GM23338 (cell line): ENCODE results near the gene CERK. TPM values are rescaled to one million over a fixed set of nuclear protein-coding genes. Genes with fewer than 3 reads are reported as not detected.

Experiments used
- ATAC-seq: fragments of 200-7000 bp; cut with Tn5 transposase; 3 replicates; pipeline ENCODE4 v1.9.1; 2020
- DNase-seq: peaks from one replicate; pipeline ENCODE4 v3.0.0-alpha.2; 2015; ENCODE audit warnings: low spot score
- H2AFZ ChIP-seq: fragments of 200-600 bp; sonication (generic); 2 replicates; pipeline ENCODE4 v1.8.0; 2016; ENCODE audit warnings: antibody characterized with exemption, mild to moderate bottlenecking, moderate library complexity
- H3F3A ChIP-seq: fragments of 200-600 bp; sonication (generic); replicated peaks from 2 replicates; pipeline ENCODE4 v1.8.0; 2017; ENCODE audit warnings: antibody characterized with exemption, mixed run types, low read depth
- H3K27ac ChIP-seq: fragments of 200-600 bp; sonication (generic); 2 replicates; pipeline ENCODE4 v1.6.1; 2016; ENCODE audit warnings: low read depth
- H3K27me3 ChIP-seq: fragments of 200-600 bp; sonication (generic); 2 replicates; pipeline ENCODE4 v1.8.0; 2016; ENCODE audit warnings: mild to moderate bottlenecking, mixed run types, moderate library complexity; ENCODE audit not compliant: insufficient read depth
- H3K36me3 ChIP-seq: fragments of 200-600 bp; sonication (generic); 2 replicates; pipeline ENCODE4 v1.8.0; 2016; ENCODE audit warnings: mild to moderate bottlenecking; ENCODE audit not compliant: insufficient read depth
- H3K4me1 ChIP-seq: fragments of 200-600 bp; sonication (generic); 2 replicates; pipeline ENCODE4 v1.8.0; 2016; ENCODE audit warnings: mild to moderate bottlenecking, moderate library complexity; ENCODE audit not compliant: insufficient read depth
- H3K4me2 ChIP-seq: fragments of 200-600 bp; sonication (generic); 2 replicates; pipeline ENCODE4 v1.7.1; 2017; ENCODE audit warnings: mixed run types
- H3K4me3 ChIP-seq: fragments of 200-600 bp; sonication (generic); 2 replicates; pipeline ENCODE4 v1.6.1; 2016; ENCODE audit warnings: mixed run types
- H3K79me2 ChIP-seq: fragments of 200-600 bp; sonication (generic); replicated peaks from 2 replicates; pipeline ENCODE4 v1.8.0; 2017; ENCODE audit warnings: mild to moderate bottlenecking; ENCODE audit not compliant: insufficient read depth
- H3K9me2 ChIP-seq: fragments of 200-600 bp; sonication (generic); 2 replicates; pipeline ENCODE4 v1.8.0; 2017; ENCODE audit not compliant: insufficient read depth
- H4K20me1 ChIP-seq: fragments of 200-600 bp; sonication (generic); replicated peaks from 2 replicates; pipeline ENCODE4 v1.8.0; 2017; ENCODE audit warnings: mild to moderate bottlenecking; ENCODE audit not compliant: insufficient read depth
- H3K27ac Mint-ChIP-seq: 2 replicates; pipeline ENCODE4 v1.8.0; 2020; ENCODE audit warnings: inconsistent platforms, mild to moderate bottlenecking, moderate library complexity, mixed read lengths
- H3K27me3 Mint-ChIP-seq: 3 replicates; pipeline ENCODE4 v1.8.0; 2022; ENCODE audit warnings: low read depth, mild to moderate bottlenecking, moderate library complexity, mixed read lengths, inconsistent platforms; ENCODE audit not compliant: insufficient read depth, poor library complexity
- H3K36me3 Mint-ChIP-seq: 3 replicates; pipeline ENCODE4 v1.8.0; 2021; ENCODE audit warnings: low read depth, mild to moderate bottlenecking, inconsistent platforms, moderate library complexity, mixed read lengths
- H3K4me1 Mint-ChIP-seq: 3 replicates; pipeline ENCODE4 v1.8.0; 2020; ENCODE audit warnings: mild to moderate bottlenecking, inconsistent platforms, mixed read lengths
- H3K4me3 Mint-ChIP-seq: 3 replicates; pipeline ENCODE4 v1.8.0; 2021; ENCODE audit warnings: moderate library complexity, mild to moderate bottlenecking, inconsistent platforms, mixed read lengths
- H3K9me3 Mint-ChIP-seq: 3 replicates; pipeline ENCODE4 v1.8.0; 2020; ENCODE audit warnings: moderate library complexity, mild to moderate bottlenecking, inconsistent platforms, mixed read lengths
- CREB1 ChIP-seq: fragments of 250-450 bp; sonication (Bioruptor Pico); IDR thresholded peaks from 2 replicates; pipeline ENCODE4 v1.5.0; 2020; ENCODE audit warnings: low read depth, mild to moderate bottlenecking, moderate library complexity
- CTCF ChIP-seq, 2 experiments: fragments of 200-600 bp in 1 of 2; sonication (generic) in 1 of 2; conservative IDR thresholded peaks; 2 replicates each; pipeline versions ENCODE4 v1.5.1 to v1.6.1; 2016 to 2017; ENCODE audit warnings: antibody characterized with exemption in 2 of 2, low read depth in 2 of 2, mild to moderate bottlenecking in 2 of 2, moderate library complexity in 1 of 2
- ETS1 ChIP-seq: IDR thresholded peaks from 2 replicates; pipeline ENCODE4 v1.6.1; 2016; ENCODE audit warnings: antibody characterized with exemption
- EZH2 ChIP-seq: fragments of 200-600 bp; sonication (generic); IDR thresholded peaks from one replicate; pipeline ENCODE4 v1.8.0; 2017; ENCODE audit warnings: antibody characterized with exemption, mild to moderate bottlenecking, low read depth; ENCODE audit not compliant: unreplicated experiment
- EZH2phosphoT487 ChIP-seq: fragments of 200-600 bp; sonication (generic); IDR thresholded peaks from one replicate; pipeline ENCODE4 v1.8.1; 2018; ENCODE audit warnings: antibody characterized with exemption; ENCODE audit not compliant: unreplicated experiment
- JUNB ChIP-seq: IDR thresholded peaks from one replicate; pipeline ENCODE4 v1.6.1; 2016; ENCODE audit warnings: antibody characterized with exemption; ENCODE audit not compliant: unreplicated experiment
- NANOG ChIP-seq: IDR thresholded peaks from 2 replicates; pipeline ENCODE4 v1.6.1; 2016; ENCODE audit warnings: antibody characterized with exemption, borderline replicate concordance
- POLR2AphosphoS5 ChIP-seq: IDR thresholded peaks from 2 replicates; pipeline ENCODE4 v1.6.1; 2016; ENCODE audit warnings: antibody characterized with exemption, low read depth
- ZNF462 ChIP-seq: fragments of 250-450 bp; sonication (Bioruptor Pico); IDR thresholded peaks from 2 replicates; pipeline ENCODE4 v1.5.0; 2020; ENCODE audit warnings: mild to moderate bottlenecking, moderate library complexity
- polyA plus RNA-seq: library from polyadenylated mRNA; unstranded; fragments of >200 nt; fragmentation: Nextera tagmentation; extraction: Ambion mirVana; gene quantifications from 2 replicates; pipeline ENCODE4 v1.2.1, GENCODE V29; 2016
- total RNA-seq: library from RNA; depleted of rRNA; stranded (reverse); fragments of >200 nt; shearing (Covaris generic); gene quantifications from 2 replicates; pipeline ENCODE4 v1.2.3, GENCODE V29; 2014

CERK gene
- total and polyA plus RNA-seq, 2 experiments from 2014 or later: 12.7 to 62.9 TPM

GRCh38 chr22:46762238-46763050, 24.4 kb upstream of the CERK start, which contains the start of gene TBC1D22A:
TSS of gene TBC1D22A (plus strand) at chr22:46762650. CDS start at chr22:46762787, 137 bp downstream.
- H3K4me3 ChIP-seq: peak within 1 kb of the TSS; percentile 95
- H3K36me3 ChIP-seq: no peaks in the 10 kb centered on the region
- peaks cover 5% of the 10 kb centered on the region for H3K9me3 Mint-ChIP-seq
- H3K27me3 ChIP-seq: no peaks in the 10 kb centered on the region
- H2AFZ ChIP-seq: peak within 1 kb of the TSS; percentile 86
- H4K20me1 ChIP-seq: no peaks in the 10 kb centered on the region; the same call in 1 of the 2 replicates
- peak within 1 kb of the TSS; percentile 98 for H3K4me3 Mint-ChIP-seq
- H3K4me1 ChIP-seq: peaks cover 10% of the 10 kb centered on the region; the same call in 1 of the 2 replicates
- H3K27ac ChIP-seq: peak within 1 kb of the TSS; percentile 96
- H3K9me2 ChIP-seq: no peaks in the 10 kb centered on the region
- DNase-seq: peak; percentile 98
- ATAC-seq: peak; percentile 90
- peaks cover 17% of the 10 kb centered on the region for H3K27me3 Mint-ChIP-seq
- TF ChIP-seq ETS1: peak; percentile 87
- no peak for TF ChIP-seq JUNB
- peak; percentile 97 for TF ChIP-seq POLR2AphosphoS5
- TF ChIP-seq CREB1: peak; percentile 99
- peak within 1 kb of the TSS; percentile 88 for H3K4me2 ChIP-seq
- peaks cover 14% of the 10 kb centered on the region for H3K36me3 Mint-ChIP-seq
- H3K4me1 Mint-ChIP-seq: peaks cover 8% of the 10 kb centered on the region
- H3F3A ChIP-seq: peaks cover 14% of the 10 kb centered on the region; the same call in 1 of the 2 replicates
- peak within 1 kb of the TSS; percentile 98 for H3K27ac Mint-ChIP-seq
- peaks cover 65% of the 10 kb centered on the region for H3K79me2 ChIP-seq

GRCh38 chr22:46761539-46762237, 23.6 kb upstream of the CERK start:
- H3F3A ChIP-seq: peaks cover 14% of the 10 kb centered on the region; the same call in 1 of the 2 replicates
- peak; percentile 45 for DNase-seq
- H3K4me1 Mint-ChIP-seq: peaks cover 8% of the 10 kb centered on the region
- no peak for TF ChIP-seq EZH2
- TF ChIP-seq NANOG: no peak
- TF ChIP-seq ZNF462 (CRISPR knock-in tag): no peak
- TF ChIP-seq EZH2phosphoT487: no peak
- no peak for TF ChIP-seq CTCF (conservative IDR thresholded peaks at IDR 0.05; ENCODE audit: low read depth in 2 of 2)

More at GRCh38 chr22:46761539-46762237, 23.6 kb upstream of the CERK start:
- ATAC-seq: peak; percentile 13
- H3K27ac Mint-ChIP-seq: peak overlapping the region; percentile 98
- H3K36me3 ChIP-seq: no peaks in the 10 kb centered on the region; the same call in 1 of the 2 replicates
- peak overlapping the region; percentile 95 for H3K4me3 ChIP-seq
- peaks cover 12% of the 10 kb centered on the region for H3K9me3 Mint-ChIP-seq
- H3K4me1 ChIP-seq: peaks cover 10% of the 10 kb centered on the region; the same call in 1 of the 2 replicates
- H3K79me2 ChIP-seq: peaks cover 57% of the 10 kb centered on the region
- peak overlapping the region; percentile 86 for H2AFZ ChIP-seq
- no peaks in the 10 kb centered on the region for H3K27me3 ChIP-seq
- peaks cover 17% of the 10 kb centered on the region for H3K27me3 Mint-ChIP-seq
- H3K4me3 Mint-ChIP-seq: peak overlapping the region; percentile 98
- peak overlapping the region; percentile 96 for H3K27ac ChIP-seq
- H3K4me2 ChIP-seq: peak overlapping the region; percentile 88
- no peaks in the 10 kb centered on the region for H3K9me2 ChIP-seq
- no peaks in the 10 kb centered on the region; the same call in 1 of the 2 replicates for H4K20me1 ChIP-seq
- peaks cover 22% of the 10 kb centered on the region for H3K36me3 Mint-ChIP-seq
